Neural cell (in vitro differentiated cells): ENCODE measurements around the gene PPP1R3G. TPM values are rescaled to one million over a fixed set of nuclear protein-coding genes. Genes with fewer than 3 reads are reported as not detected.

Experiments used
- H2AFZ ChIP-seq: fragments of 200-600, 300-800 bp; sonication (generic), shearing (Covaris generic); 2 replicates; pipeline ENCODE4 v1.6.0; 2014; ENCODE audit warnings: low read depth, mild to moderate bottlenecking, antibody characterized with exemption, low read length, moderate library complexity
- H3F3A ChIP-seq: fragments of 200-600 bp; shearing (Covaris generic); 2 replicates; pipeline ENCODE4 v1.6.1; 2016; ENCODE audit warnings: mild to moderate bottlenecking, moderate library complexity, mixed read lengths, antibody characterized with exemption, low read length; ENCODE audit not compliant: insufficient read depth, poor library complexity, severe bottlenecking
- H3K27ac ChIP-seq: fragments of 200-600, 300-800 bp; sonication (generic), shearing (Covaris generic); 2 replicates; pipeline ENCODE4 v1.5.1; 2014; ENCODE audit warnings: mild to moderate bottlenecking, low read length, moderate library complexity
- H3K27me3 ChIP-seq: fragments of 300-800, 200-600 bp; sonication (generic), shearing (Covaris generic); 2 replicates; pipeline ENCODE4 v1.6.0; 2014; ENCODE audit warnings: mild to moderate bottlenecking, low read depth, low read length, moderate library complexity; ENCODE audit not compliant: insufficient read depth
- H3K36me3 ChIP-seq: fragments of 300-800, 200-600 bp; sonication (generic), shearing (Covaris generic); 2 replicates; pipeline ENCODE4 v1.5.1; 2014; ENCODE audit warnings: mild to moderate bottlenecking, antibody characterized with exemption, low read length, moderate library complexity; ENCODE audit not compliant: insufficient read depth
- H3K4me2 ChIP-seq: fragments of 300-800, 200-600 bp; sonication (generic), shearing (Covaris generic); 2 replicates; pipeline ENCODE4 v1.6.0; 2014; ENCODE audit warnings: mild to moderate bottlenecking, low read length
- H3K4me3 ChIP-seq: fragments of 300-800, 200-600 bp; sonication (generic), shearing (Covaris generic); 2 replicates; pipeline ENCODE4 v1.5.1; 2014; ENCODE audit warnings: mild to moderate bottlenecking, low read length, moderate library complexity
- H3K79me2 ChIP-seq: fragments of 200-600 bp; shearing (Covaris generic); replicated peaks from 2 replicates; pipeline ENCODE4 v1.6.0; 2014; ENCODE audit warnings: mild to moderate bottlenecking, low read length, moderate library complexity; ENCODE audit not compliant: insufficient read depth
- H3K9ac ChIP-seq: fragments of 300-800, 200-600 bp; sonication (generic), shearing (Covaris generic); 2 replicates; pipeline ENCODE4 v1.6.1; 2016; ENCODE audit warnings: mild to moderate bottlenecking, low read length, mixed read lengths
- H3K9me2 ChIP-seq: fragments of 200-600 bp; shearing (Covaris generic); 2 replicates; pipeline ENCODE4 v1.6.1; 2016; ENCODE audit warnings: mild to moderate bottlenecking, low read length, mixed read lengths; ENCODE audit not compliant: insufficient read depth
- H3K9me3 ChIP-seq: fragments of 200-600, 300-800 bp; sonication (generic), shearing (Covaris generic); 2 replicates; pipeline ENCODE4 v1.6.1; 2016; ENCODE audit warnings: mild to moderate bottlenecking, mixed run types, low read length, moderate library complexity, mixed read lengths
- H4K20me1 ChIP-seq: fragments of 200-600 bp; shearing (Covaris generic); 2 replicates; pipeline ENCODE4 v1.6.1; 2016; ENCODE audit warnings: mild to moderate bottlenecking, mixed run types; ENCODE audit not compliant: insufficient read depth
- CTCF ChIP-seq: fragments of 450-650 bp; IDR thresholded peaks from 2 replicates; pipeline ENCODE4 v1.5.1; 2014; ENCODE audit warnings: antibody characterized with exemption, mild to moderate bottlenecking, moderate library complexity; ENCODE audit not compliant: poor library complexity, severe bottlenecking
- EP300 ChIP-seq: fragments of 450-650 bp; conservative IDR thresholded peaks from 2 replicates; pipeline ENCODE4 v1.6.1; 2014; ENCODE audit warnings: antibody characterized with exemption, mild to moderate bottlenecking, moderate library complexity; ENCODE audit not compliant: poor library complexity, severe bottlenecking
- EZH2 ChIP-seq: fragments of 200-600, 300-800 bp; shearing (Covaris generic), sonication (generic); IDR thresholded peaks from 2 replicates; pipeline ENCODE4 v1.6.1; 2014; ENCODE audit warnings: antibody characterized with exemption, low read length, borderline replicate concordance, mild to moderate bottlenecking; ENCODE audit not compliant: insufficient read depth, poor library complexity, severe bottlenecking
- MXI1 ChIP-seq: fragments of 450-650 bp; conservative IDR thresholded peaks from 2 replicates; pipeline ENCODE4 v1.6.1; 2014; ENCODE audit warnings: antibody characterized with exemption, mild to moderate bottlenecking; ENCODE audit not compliant: poor library complexity, severe bottlenecking
- POLR2AphosphoS5 ChIP-seq: IDR thresholded peaks from 2 replicates; pipeline ENCODE4 v1.6.1; 2012
- RAD21 ChIP-seq: fragments of 450-650 bp; conservative IDR thresholded peaks from 2 replicates; pipeline ENCODE4 v1.6.1; 2014; ENCODE audit warnings: antibody characterized with exemption, mild to moderate bottlenecking, moderate library complexity
- REST ChIP-seq: IDR thresholded peaks from 2 replicates; pipeline ENCODE4 v1.6.1; 2012; ENCODE audit warnings: borderline replicate concordance
- SMC3 ChIP-seq: fragments of 450-650 bp; conservative IDR thresholded peaks from 2 replicates; pipeline ENCODE4 v1.6.1; 2014; ENCODE audit warnings: antibody characterized with exemption, mild to moderate bottlenecking, moderate library complexity; ENCODE audit not compliant: poor library complexity
- TAF1 ChIP-seq: IDR thresholded peaks from 2 replicates; pipeline ENCODE4 v1.6.1; 2012; ENCODE audit warnings: low read depth
- polyA plus RNA-seq: library from polyadenylated mRNA; depleted of rRNA; stranded (reverse); fragments of >200 nt; gene quantifications from 2 replicates; pipeline ENCODE4 v1.2.3, GENCODE V29; 2014

Gene PPP1R3G
- polyA plus RNA-seq, 1 donor from 2014 or later: not detected

GRCh38 chr6:5128351-5128750 is 43.2 kb downstream of the PPP1R3G start:
- no peak for TF ChIP-seq SMC3
- no peak for TF ChIP-seq EZH2
- no peak for TF ChIP-seq RAD21
- TF ChIP-seq TAF1: no peak
- TF ChIP-seq POLR2AphosphoS5: no peak
- no peak for TF ChIP-seq REST
- no peak for TF ChIP-seq EP300
- TF ChIP-seq MXI1: no peak
- no peak for TF ChIP-seq CTCF
- Histone ChIP-seq H3K79me2 (no peaks in the 10 kb centered on the region), H3K27me3 (no peaks in the 10 kb centered on the region), H3K4me3 (no peak overlapping the region), H3F3A (no peaks in the 10 kb centered on the region), H4K20me1 (no peaks in the 10 kb centered on the region), H3K9me2 (no peaks in the 10 kb centered on the region), H3K36me3 (no peaks in the 10 kb centered on the region), H3K4me2 (no peak overlapping the region), H2AFZ (no peak overlapping the region), H3K9me3 (no peaks in the 10 kb centered on the region), H3K27ac (no peak overlapping the region), H3K9ac (no peak overlapping the region)

- TF ChIP-seq POLR2AphosphoS5: no peak
- Histone ChIP-seq H3K36me3 (no peaks in the 10 kb centered on the region), H3K9me3 (no peaks in the 10 kb centered on the region), H3K4me2 (no peak overlapping the region), H3K9ac (no peak overlapping the region), H4K20me1 (no peaks in the 10 kb centered on the region), H3K79me2 (no peaks in the 10 kb centered on the region), H3F3A (no peaks in the 10 kb centered on the region), H3K9me2 (no peaks in the 10 kb centered on the region), H3K27me3 (no peaks in the 10 kb centered on the region), H3K27ac (no peak overlapping the region), H2AFZ (no peak overlapping the region), H3K4me3 (no peak overlapping the region)
Measured at GRCh38 chr6:5130135-5130866, 45.2 kb downstream of the PPP1R3G start.
